ENCODE measurements around the gene MTCL1.

DNA sequence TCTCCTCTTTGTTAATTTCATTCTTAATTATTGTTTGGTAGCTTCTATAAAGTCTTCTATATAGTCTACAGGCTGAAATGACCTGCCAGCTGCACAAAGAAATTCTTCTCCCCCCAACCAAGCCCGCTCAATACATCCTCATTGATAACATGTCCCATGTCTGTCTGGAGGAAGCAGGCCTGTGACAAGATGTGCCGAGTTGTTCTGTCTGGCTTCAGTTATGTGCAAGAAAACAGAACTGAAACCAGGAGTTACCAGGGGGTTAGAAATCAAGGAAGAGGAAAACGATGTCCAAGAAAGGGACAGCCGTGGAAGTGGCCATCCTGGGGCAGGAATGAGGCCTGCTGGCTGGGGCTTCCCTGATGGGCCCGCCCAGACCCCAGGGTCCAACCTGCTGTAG is 57.6 kb downstream of the MTCL1 start:
- TF ChIP-seq, protein P1, sequence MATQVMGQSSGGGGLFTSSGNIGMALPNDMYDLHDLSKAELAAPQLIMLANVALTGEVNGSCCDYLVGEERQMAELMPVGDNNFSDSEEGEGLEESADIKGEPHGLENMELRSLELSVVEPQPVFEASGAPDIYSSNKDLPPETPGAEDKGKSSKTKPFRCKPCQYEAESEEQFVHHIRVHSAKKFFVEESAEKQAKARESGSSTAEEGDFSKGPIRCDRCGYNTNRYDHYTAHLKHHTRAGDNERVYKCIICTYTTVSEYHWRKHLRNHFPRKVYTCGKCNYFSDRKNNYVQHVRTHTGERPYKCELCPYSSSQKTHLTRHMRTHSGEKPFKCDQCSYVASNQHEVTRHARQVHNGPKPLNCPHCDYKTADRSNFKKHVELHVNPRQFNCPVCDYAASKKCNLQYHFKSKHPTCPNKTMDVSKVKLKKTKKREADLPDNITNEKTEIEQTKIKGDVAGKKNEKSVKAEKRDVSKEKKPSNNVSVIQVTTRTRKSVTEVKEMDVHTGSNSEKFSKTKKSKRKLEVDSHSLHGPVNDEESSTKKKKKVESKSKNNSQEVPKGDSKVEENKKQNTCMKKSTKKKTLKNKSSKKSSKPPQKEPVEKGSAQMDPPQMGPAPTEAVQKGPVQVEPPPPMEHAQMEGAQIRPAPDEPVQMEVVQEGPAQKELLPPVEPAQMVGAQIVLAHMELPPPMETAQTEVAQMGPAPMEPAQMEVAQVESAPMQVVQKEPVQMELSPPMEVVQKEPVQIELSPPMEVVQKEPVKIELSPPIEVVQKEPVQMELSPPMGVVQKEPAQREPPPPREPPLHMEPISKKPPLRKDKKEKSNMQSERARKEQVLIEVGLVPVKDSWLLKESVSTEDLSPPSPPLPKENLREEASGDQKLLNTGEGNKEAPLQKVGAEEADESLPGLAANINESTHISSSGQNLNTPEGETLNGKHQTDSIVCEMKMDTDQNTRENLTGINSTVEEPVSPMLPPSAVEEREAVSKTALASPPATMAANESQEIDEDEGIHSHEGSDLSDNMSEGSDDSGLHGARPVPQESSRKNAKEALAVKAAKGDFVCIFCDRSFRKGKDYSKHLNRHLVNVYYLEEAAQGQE (IDR thresholded peaks at IDR 0.05; ENCODE audit: low read depth), result no peak
- TF ChIP-seq ZBTB7A (IDR thresholded peaks at IDR 0.05; ENCODE audit: low read depth) (no peak), EP300 (IDR thresholded peaks at IDR 0.05; ENCODE audit: borderline replicate concordance) (no peak), CREB1 (IDR thresholded peaks at IDR 0.05; ENCODE audit: low read depth) (no peak), RAD21 (IDR thresholded peaks at IDR 0.05; ENCODE audit: low read depth) (no peak), CEBPB (IDR thresholded peaks at IDR 0.05) (no peak), FOXM1 (IDR thresholded peaks at IDR 0.05; ENCODE audit: borderline replicate concordance, low read depth) (no peak), TCF12 (IDR thresholded peaks at IDR 0.05; ENCODE audit: low read depth) (no peak), YY1 (IDR thresholded peaks at IDR 0.05; ENCODE audit: low read depth) (no peak), EGR1 (IDR thresholded peaks at IDR 0.05) (no peak), NFIC (IDR thresholded peaks at IDR 0.05) (no peak)
- TF ChIP-seq, protein P2, sequence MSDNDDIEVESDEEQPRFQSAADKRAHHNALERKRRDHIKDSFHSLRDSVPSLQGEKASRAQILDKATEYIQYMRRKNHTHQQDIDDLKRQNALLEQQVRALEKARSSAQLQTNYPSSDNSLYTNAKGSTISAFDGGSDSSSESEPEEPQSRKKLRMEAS (IDR thresholded peaks at IDR 0.05), result no peak
- TF ChIP-seq, protein P3, sequence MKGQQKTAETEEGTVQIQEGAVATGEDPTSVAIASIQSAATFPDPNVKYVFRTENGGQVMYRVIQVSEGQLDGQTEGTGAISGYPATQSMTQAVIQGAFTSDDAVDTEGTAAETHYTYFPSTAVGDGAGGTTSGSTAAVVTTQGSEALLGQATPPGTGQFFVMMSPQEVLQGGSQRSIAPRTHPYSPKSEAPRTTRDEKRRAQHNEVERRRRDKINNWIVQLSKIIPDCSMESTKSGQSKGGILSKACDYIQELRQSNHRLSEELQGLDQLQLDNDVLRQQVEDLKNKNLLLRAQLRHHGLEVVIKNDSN (IDR thresholded peaks at IDR 0.05), result no peak

Measured in Ishikawa (cell line).